HG03442 (cell line): ENCODE data around the gene UGT1A8.
"Not testable (repeated sequence)": the region's sequence is repeated elsewhere in the genome, so short reads cannot be mapped to it uniquely, and the experiment has no call there.

Experiments used
- ATAC-seq: cut with Tn5 transposase; IDR thresholded peaks from one replicate; pipeline ENCODE4 v1.9.1; 2021; ENCODE audit warnings: mild to moderate bottlenecking, moderate library complexity; ENCODE audit not compliant: unreplicated experiment

UGT1A8 gene

DNA sequence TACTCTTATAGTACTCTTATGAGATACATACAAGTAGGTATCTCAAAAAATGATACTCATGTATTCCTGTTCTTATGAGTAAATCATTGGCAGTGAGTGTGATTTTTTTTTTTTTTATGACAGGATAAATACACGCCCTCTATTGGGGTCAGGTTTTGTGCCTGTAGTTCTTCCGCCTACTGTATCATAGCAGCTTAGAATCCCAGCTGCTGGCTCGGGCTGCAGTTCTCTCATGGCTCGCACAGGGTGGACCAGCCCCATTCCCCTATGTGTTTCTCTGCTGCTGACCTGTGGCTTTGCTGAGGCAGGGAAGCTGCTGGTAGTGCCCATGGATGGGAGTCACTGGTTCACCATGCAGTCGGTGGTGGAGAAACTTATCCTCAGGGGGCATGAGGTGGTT, at the start of gene UGT1A8:
Gene UGT1A8, plus strand, starts transcription at position 158 of the 400 bp plus-strand sequence. Its CDS starts 75 bp downstream, at position 233.
- ATAC-seq, result not testable (repeated sequence)

DNA sequence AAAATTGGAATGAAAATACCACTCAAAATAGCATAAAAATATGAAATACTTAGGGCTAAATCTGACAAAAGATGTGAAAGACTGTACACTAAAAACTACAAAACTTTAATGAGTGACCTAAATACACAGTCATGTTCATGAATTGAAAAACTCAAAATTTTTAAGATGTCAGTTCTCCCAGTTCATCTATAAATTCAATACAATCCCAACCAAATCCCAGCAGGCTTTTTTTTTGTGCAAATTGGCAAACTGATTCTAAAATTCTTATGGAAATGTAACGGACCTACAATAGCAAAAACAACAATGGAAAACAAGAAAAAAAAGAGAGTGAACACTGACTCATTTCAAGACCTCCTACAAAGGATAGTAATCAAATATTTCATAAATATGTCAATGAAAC, 46.4 kb upstream of the UGT1A8 start:
- ATAC-seq, result no peak

DNA sequence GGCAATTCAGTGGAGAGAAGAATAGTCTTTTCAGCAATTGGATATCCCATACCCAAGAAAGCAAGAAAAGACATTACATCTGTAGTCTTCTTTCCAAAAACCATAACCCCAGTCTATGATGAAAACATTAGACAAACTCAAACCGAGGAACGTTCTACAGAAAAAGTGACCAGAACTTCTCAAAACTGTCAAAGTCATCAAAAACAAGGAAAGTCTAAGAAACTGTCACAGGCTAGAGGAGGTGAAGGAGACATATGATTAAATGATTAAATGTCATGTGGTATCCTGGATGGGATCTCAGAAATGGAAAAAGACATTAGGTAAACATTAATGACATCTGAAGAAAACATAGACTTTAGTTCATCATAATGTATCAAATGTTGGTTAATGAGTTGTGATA, 46.0 kb upstream of the UGT1A8 start:
- no peak for ATAC-seq

DNA sequence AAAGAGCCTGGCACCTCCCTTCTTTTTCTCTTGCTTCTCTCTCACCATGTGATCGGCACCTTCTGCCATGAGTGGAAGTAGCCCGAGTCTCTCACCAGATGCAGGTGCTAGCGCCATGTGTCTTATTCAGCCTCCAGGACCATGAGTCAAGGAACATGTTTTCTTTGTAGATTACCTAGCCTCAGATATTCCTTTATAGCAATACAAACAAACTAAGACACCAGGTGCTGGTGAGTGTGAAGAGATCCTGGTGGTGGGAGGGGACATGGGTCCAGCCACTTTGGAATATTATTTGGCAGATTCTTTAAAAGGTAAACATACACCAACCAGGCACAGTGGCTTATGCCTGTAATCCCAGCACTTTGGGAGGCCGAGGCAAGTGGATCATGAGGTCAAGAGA, 45.0 kb upstream of the UGT1A8 start:
- no peak for ATAC-seq

DNA sequence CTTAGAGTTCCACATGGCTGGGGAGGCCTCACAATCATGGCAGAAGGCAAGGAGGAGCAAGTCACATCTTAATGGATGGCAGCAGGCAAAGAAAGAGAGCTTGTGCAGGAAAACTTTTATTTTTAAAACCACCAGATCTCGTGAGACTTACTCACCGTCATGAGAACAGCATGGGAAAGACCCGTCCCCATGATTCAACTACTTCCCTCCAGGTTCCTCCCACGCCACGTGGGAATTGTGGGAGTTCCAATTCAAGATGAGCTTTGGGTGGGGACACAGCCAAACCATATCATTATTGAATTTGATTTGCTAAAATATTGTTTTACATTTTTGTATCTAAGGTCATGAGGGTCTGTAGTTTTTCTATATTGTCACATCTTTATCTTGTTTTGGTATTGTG, 40.1 kb upstream of the UGT1A8 start:
- ATAC-seq, result not testable (repeated sequence)

DNA sequence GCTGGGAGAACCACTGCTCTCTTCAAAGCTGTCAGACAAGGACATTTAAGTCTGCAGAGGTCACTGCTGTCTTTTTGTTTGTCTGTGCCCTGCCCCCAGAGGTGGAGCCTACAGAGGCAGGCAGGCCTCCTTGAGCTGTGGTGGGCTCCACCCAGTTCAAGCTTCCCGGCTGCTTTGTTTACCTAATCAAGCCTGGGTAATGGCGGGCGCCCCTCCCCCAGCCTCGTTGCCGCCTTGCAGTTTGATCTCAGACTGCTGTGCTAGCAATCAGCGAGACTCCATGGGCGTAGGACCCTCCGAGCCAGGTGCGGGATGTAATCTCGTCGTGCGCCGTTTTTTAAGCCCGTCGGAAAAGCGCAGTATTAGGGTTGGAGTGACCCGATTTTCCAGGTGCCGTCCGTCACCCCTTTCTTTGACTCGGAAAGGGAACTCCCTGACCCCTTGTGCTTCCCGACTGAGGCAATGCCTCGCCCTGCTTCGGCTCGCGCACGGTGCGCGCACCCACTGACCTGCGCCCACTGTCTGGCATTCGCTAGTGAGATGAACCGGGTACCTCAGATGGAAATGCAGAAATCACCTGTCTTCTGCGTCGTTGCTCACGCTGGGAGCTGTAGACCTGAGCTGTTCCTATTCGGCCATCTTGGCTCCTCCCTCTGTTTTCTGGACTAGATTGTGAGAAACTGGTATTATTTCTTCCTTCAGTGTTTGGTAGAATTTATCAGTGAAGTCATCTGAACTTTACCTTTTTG, 34.0 kb upstream of the UGT1A8 start:
- not testable (repeated sequence) for ATAC-seq

DNA sequence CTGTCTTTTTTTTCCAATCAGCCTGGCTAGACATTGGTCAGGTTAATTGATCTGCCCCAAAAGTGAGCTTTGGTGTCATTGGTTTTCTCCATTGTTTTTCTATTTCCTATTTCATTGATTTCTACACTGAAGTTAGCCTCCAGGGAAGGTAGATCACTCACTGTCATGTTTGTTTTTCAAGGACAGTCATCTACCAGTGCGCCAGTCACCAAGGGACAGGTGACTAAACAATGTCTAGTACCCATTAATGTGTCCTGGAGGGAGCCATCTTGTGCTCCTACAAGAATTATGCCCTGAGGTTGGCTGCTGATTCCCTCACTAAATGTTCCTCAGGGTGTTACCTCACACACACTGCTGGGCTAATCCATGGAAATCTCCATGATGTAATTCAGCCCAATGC, 33.2 kb upstream of the UGT1A8 start:
- no peak for ATAC-seq

DNA sequence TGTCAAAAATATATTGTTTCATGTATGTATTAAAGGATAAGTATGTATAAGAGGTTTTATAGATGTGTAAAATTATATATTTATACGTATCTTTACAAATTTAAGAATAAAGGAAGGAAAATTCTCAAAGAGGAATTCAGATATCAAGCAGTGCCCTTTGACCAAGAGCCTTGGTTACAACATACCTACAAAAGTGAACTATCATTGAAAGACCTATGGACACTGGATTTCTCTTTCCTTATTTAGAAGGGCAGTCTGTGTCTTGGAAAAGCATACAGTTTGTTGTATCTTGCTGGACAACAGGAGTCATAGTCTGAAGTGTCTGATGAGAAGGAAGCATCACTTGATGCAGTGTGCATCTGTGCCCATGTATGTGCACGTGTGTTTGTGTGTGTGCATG, 29.0 kb upstream of the UGT1A8 start:
- no peak for ATAC-seq

DNA sequence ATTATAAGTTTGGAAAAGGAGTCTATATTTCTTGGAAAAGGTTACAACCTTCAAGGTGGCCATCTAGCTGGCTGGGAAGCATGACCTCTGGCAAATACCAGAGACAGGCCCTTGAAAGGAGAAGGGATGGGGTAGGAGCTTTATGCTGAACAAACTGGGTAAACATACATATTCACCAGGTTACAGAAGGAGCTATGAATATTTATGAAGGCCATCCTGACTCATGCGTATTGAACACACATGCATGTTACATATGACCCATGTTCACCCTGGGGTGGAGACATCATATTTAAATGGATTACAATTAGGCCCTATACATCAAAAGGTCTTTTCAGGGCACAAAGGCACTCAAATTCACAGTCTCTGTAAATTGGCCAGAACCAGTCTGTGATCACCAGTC, 24.7 kb upstream of the UGT1A8 start:
- ATAC-seq, result not testable (repeated sequence)

DNA sequence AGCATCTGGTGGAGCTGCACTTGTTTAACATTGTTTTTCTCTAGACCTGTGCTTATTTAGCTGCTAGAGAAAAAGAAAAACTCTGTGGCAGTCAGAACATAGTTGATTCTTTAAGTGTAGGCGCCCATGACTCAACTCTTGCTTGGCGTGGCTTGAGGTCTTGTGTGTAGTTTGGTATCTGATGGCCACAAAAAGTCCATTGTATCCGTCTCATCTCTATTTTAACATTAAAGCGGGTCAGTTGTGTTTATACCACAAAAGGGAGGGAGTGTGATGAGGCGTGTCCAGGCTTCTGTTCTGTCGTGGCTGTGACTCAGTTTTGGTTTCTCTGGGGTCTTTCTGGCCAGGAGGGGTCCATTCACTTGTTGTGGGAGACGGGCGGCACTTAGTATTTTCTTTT, 24.2 kb upstream of the UGT1A8 start:
- peak; percentile 57 for ATAC-seq

DNA sequence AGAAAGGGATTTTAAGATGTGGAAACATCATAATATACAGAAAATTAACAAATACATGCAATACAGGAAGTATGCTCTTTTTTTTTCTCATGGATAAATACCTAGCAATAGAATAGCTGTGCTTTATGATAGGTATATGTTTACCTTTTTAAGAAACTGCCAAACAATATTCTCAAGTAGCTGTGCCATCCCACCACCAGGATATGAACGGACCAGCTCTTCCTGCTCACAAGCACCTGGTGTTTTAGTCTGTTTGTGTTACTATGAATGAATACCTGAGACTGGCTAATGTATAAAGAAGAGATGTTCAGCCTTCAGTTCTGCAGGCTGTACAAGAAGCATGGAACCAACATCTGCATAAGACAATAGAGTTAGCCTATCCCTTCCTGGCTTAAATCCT, 19.9 kb upstream of the UGT1A8 start:
- ATAC-seq, result no peak

DNA sequence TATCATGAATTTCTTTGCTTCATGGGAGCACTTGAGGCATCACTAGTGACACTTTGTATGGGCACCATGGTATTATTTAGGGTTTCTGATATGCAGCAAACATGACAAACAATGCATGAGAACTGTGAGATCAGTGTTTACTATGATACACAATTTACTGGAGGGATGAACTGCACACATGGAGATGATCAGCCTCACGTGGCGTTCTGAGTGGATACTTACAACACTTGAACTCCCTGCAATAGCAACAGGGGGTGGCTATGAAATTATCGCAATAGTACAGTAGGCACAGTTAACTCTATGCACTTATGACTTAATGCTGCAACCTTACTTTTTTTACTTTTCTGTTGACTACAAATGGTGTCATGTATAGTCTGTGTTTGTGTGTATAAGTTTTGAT, 18.5 kb upstream of the UGT1A8 start:
- ATAC-seq, result no peak

DNA sequence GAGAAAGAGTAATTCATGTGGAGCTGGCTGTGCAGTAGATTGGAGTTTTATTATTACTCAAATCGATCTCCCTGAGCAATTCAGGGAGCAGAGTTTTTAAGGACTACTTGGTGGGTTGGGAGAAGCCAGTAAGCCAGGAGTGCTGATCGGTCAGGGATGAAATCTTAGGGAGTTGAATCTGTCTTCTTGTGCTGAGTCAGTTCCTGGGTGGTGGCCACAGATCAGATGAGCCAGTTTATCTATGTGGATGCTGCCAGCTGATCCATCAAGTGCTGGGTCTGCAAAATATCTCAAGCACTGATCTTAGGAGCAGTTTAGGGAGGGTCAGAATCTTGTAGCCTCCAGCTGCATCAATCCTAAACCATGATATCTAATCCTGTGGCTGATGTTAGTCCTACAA, 17.0 kb upstream of the UGT1A8 start:
- ATAC-seq, result no peak

DNA sequence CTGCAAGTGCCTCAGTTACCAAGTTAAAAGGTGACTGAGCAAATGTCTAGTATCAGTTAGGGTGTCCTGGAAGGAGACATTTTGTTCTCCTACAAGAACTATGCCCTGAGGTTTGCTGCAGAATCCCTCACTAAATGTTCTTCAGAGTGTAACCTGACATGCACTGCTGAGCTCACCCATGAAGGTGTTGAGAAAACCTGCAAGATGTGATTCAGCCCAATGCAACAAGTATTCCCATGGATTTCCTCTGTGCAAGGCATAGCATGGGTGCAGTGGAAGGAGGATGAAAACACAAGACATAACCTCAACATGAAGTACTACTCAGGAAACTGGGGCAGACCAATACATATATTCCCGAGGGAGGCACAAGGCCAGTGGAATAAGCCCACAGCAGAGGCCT, 15.4 kb upstream of the UGT1A8 start:
- ATAC-seq, result no peak

DNA sequence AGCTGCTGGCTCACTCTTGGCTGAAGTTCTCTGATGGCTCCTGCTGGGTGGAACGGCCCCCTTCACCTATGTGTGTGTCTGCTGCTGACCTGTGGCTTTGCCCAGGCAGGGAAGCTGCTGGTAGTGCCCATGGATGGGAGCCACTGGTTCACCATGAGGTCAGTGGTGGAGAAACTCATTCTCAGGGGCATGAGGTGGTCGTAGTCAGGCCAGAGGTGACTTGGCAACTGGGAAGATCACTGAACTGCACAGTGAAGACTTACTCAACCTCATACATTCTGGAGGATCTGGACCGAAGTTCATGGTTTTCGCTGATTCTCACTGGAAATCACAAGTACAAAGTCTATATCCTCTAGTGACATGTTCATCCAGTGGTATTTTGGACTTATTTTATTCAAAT, 13.9 kb upstream of the UGT1A8 start:
- no peak for ATAC-seq

DNA sequence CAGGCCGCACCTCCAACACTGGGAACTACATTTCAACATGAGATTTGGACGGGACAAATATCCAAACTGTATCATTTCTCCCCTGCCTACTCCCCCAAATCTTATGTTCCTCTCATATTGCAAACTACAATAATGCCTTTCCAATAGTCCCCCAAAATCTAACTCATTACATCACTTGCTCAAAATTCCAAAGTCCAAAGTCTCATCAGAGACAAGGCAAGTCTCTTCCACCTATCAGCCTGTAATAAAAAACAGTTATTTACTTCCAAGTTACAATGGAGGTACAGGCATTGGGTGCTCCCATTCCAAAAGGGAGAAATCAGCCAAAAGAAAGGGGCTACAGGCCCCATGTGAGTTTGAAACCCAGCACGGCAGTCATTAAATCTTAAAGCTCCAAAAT, 12.6 kb upstream of the UGT1A8 start:
- no peak for ATAC-seq

DNA sequence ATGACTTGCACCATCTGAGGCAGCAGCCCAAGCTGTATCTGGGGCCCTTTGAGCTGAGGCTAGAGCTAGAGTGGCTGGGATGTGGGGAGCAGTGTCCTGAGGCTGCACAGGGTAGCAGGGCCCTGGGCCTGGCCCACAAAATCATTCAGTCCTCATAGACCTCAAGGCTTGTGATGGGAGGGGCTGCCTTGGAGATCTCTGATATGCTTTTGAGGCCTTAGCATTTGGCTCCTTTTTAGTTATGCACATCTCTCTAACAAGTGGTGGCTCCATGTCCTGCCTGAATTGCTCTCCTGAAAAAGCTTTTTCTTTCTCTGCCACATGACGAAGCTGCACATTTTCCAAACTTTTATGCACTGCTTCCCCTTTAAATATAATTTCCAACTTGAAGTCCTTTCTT, 11.8 kb upstream of the UGT1A8 start:
- no peak for ATAC-seq

DNA sequence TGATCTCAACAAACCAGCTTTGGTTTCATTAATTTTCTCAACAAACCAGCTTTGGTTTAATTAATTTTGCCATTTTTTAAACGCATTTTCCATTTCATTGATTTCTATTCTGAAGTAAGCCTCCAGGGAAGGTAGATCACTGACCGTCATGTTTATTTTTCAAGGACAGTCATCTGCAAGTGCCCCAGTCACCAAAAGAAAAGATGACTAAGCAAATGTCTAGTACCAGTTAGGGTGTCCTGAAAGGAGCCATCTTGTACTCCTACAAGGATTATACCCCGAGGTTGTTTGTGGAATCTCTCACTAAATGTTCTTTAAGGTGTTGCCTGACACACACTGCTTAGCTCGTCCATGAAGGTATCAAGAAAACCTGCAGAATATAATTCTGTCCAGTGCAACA, 6.1 kb upstream of the UGT1A8 start:
- ATAC-seq, result no peak

DNA sequence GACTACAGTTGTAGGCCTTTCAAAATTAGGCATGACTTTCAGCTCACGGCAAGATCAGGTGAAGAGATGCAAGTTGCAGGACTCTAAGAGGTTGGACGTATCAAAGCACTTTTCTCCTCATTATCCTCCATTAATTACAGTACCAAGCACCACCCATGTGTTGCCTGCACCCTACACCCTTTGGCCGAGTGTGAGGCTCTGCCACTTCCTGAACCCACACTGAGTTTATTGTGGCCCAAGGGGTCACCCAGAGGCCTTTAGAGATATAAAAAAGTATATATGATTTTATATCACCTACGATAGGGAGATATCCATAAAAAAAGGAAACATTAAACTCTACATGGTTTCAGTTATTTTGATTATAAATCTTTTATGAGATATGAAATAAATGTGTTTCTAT, 2.8 kb downstream of the UGT1A8 start:
- ATAC-seq, result no peak

DNA sequence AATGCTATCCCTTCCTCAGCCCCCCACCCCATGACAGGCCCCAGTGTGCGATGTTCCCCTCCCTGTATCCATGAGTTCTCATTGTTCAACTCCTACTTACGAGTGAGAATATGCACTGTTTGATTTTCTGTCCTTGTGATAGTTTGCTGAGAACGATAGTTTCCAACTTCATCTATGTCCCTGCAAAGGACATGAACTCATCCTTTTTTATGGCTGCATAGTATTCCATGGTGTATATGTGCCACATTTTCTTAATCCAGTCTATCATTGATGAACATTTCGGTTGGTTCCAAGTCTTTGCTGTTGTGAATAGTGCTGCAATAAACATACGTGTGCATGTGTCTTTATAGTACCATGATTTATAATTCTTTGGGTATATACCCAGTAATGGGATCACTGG, 4.4 kb downstream of the UGT1A8 start:
- ATAC-seq, result not testable (repeated sequence)

DNA sequence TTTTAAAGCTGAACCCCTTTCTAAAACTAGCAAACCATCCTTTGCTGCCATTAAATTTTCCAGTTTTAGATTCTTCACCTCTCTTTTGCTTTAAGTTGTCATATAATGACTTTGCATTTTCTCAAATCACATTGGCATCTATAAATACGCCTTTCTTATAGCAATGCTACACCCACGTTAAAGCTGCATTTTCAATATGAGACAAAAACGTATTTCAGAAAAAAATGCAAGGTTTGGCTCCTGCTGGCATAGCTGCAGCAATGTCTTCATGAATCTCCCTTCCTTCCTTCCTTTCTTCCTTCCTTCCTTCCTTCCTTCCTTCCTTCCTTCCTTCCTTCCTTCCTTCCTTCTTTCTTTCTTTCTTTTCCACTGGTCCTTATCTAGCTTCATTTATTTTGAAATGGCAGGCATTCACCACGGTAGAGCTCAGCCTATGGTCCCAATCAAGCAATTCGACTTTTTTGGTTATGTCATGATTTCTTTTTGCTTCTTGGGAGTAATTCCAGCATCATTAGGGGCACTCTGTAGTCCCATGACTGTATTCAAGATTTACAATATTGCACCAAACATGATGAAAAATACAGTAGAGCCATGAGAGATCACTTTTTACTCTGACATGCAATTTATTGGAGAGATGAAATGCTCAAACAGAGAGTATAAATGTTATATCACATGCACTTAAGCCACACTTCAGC, 10.0 kb downstream of the UGT1A8 start:
- ATAC-seq, result no peak

DNA sequence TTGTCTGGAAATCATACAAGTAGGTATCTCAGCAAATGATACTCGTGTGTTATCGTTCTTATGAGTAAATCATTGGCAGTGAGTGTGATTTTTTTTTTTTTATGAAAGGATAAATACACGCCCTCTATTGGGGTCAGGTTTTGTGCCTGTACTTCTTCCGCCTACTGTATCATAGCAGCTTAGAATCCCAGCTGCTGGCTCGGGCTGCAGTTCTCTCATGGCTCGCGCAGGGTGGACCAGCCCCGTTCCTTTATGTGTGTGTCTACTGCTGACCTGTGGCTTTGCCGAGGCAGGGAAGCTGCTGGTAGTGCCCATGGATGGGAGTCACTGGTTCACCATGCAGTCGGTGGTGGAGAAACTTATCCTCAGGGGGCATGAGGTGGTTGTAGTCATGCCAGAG, 18.9 kb downstream of the UGT1A8 start, which contains the start of gene UGT1A10:
Gene UGT1A10, plus strand, starts transcription at position 143 of the 400 bp plus-strand sequence. Its CDS starts 75 bp downstream, at position 218.
- ATAC-seq, result not testable (repeated sequence)
